NCI-H345 (cell line): ENCODE measurements around the gene C19orf81.
A peak's percentile ranks its signal among the peaks of the same experiment; 100 is the strongest.

ENCODE experiments used
- DNase-seq: peaks from one replicate; lab custom pipeline; 2025; lab: John Stamatoyannopoulos, UW

C19orf81 gene

DNA sequence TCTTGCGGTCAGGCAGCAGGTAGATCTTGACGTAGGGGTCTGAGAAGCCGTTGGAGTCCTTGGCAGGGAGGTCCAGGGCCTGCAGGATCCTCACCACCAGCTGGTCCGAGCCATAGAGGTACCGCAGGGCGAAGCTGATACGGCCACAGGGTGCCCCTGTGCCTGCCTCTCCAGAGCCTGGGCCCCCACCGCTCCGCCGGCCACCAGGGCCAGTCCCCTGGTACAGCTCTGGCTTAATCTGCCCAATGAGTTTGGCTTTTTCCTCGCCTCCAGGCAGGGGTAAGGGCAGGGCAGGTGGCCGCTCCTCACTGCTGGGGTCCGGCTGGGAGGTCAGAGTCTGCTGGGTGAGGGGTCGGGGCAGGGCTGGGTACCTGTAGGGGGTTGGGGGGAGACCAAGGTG, 19.4 kb upstream of the C19orf81 start:
- no peak for DNase-seq

GRCh38 chr19:50632151-50632835, 17.0 kb upstream of the C19orf81 start:
- DNase-seq: no peak

- DNase-seq: no peak
Measured at GRCh38 chr19:50633359-50633758, 15.9 kb upstream of the C19orf81 start.

DNA sequence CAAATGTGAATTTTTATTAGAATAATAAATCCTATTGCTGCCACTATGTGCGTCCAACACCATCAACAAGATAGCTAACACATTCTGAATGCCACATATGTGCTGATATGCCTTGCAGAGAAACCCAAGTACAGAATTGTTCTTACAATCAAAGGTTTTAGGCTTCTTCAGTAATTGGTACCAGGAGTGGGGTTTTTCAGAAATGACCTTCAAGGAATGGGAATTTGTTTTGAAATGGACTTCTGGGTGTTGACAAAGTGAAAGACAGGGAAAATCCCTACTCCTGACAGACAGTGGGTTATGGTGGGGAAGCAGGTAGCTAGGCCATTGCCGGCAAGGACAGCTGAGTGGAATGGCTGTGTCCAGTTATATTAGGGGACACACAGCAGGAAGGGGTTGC, 15.3 kb upstream of the C19orf81 start:
- no peak for DNase-seq

GRCh38 chr19:50636317-50637085, 12.7 kb upstream of the C19orf81 start:
- no peak for DNase-seq

GRCh38 chr19:50638600-50638999, 10.6 kb upstream of the C19orf81 start:
- DNase-seq: no peak

DNA sequence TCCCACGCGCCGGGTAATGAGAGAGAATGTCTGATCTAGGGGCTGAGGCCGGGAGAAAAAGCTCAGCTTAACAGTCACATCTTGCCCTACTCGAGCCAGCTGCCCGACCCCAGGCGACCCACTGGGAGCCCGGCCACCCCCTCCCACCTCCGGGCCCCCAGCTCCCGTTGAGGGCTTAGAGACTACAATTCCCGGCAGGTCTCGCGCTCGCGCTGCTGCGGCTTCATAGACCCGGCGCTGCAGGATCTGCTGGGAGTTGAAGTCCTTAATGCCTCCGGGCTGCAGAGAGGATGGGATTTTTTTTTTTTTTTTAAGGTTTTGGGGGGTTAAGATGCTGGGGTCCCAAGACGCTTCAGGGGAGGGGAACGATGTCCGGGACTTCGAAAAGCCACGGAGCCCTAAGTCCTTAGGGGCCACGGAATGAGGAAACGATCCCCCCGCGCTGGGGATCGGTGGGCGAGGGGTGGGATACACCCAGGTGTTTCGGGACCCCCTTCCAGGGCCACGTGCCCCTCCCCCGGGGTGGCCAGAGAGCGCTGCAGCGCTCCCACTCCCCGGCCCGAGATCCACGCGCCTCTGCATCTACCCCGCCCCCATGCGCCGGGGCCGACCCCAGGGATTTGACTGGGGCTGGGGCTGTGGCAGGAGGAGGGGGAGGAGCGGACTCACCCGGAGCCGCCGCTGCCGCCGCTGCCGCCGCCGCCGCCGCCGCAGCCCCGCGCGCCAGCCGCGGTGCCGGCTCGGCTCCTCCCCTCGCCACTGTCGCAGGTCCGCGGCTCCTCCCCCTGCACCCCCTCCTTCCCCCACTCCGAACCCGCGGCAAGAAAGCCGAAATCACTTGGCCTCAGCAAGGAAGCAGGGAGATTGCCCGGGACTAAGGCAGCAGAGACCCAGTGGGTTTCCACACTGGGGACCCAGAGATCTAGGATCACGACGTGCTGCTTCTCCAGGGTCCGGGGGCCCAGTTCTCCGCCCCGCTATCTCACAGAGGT, 9.8 kb upstream of the C19orf81 start, which contains the start of gene SYT3:
Gene SYT3, minus strand, starts transcription at position 761 of the 992 bp plus-strand sequence. CDS start 2,470 bp downstream, outside the sequence.
- DNase-seq: peak; percentile 1

DNA sequence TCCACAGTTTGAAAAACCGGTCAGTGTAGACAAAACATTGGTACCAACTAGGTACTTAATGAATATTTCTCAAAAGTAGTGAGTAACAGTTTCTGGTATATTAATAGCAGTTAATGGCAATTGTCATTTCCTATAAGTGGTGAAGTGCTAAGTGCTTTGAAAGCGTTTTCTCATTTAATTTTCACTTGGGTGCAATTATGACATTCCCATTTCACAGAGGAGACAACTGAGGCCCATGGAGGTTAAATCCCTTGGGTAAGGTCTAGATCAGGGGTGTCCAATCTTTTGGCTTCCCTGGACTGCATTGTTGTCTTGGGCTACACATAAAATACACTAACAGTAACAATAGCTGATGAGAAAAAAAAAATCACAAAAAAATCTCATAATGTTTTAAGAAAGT, 8.9 kb upstream of the C19orf81 start:
- no peak for DNase-seq

- no peak for DNase-seq
Measured at GRCh38 chr19:50644315-50644915, 4.8 kb upstream of the C19orf81 start.

GRCh38 chr19:50645107-50645506, 4.1 kb upstream of the C19orf81 start:
- DNase-seq: no peak

DNA sequence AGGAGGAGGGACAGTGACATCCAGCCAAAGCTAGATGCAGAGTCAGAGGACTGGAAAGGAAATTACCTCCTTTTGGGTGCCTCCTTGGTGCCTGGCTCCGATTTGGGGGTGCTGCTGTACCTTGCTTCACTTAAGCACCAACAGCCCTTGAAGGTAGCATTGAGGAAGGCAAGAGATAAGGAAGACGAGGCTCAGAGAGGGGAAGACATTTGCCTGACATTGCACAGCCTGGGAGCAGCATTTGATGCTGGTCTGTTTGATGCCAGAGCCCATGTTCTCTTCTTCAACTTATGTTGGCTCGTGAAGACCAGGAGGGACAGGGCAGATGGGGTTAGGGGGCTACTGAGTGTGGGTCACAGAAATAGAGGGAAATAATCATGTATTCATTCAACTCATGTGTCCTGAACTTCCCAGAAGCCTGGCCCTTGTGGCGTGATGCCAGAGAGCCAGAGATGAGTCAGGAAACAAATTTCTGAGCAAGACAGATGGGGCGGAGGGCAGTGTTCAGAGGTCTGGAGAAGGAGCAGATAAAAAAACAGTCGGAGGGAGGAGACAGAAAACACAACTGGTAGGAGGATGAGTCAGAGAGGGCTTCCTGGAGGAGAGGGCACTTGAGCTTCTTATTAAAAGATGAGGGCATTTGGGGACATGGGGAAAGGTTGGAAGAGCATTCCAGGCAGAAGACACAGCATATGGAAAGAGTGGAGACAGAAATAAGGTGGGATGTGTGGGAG, 3.0 kb upstream of the C19orf81 start:
- no peak for DNase-seq

- DNase-seq: no peak
Measured at GRCh38 chr19:50647879-50648615, 1.2 kb upstream of the C19orf81 start.

DNA sequence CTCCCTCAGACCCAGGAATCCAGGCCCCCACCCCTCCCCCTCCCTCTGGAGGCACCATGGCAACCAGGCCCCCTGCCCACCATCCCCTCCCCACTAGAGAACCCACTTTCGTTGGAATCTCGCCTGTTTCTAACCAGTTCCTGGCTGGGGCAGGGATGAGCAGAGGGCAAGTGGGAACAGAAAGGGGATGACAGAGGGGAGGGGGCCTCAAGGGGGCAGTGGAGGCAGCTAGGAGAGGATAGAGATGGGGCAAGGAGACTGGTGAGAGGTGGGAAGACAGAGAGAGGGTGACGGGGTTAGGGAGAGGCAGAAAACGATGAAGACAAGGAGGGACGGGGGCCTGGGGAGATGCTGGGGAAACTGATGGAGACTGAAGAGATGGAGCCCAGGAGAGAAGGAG, 586 bp upstream of the C19orf81 start:
- DNase-seq: no peak

GRCh38 chr19:50651174-50651573, 1.9 kb downstream of the C19orf81 start:
- no peak for DNase-seq

DNA sequence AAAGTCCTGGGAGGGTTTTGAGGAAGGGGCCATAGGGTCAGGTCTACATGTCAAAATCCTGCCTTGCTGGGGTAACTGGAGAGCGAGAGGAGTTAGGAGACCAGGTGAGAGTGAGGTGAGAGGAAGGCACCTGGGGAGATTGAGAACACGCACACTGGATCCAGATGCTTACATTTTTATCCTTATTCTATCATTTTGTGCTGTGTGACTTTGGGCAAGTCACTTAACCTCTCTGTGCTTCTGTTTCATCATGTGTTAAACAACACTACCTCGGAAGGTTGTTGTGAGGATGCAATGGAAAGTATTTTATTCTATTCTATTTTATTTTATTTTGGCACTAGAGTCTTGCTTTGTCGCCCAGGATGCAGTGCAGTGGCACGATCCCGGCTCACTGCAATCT, 3.5 kb downstream of the C19orf81 start:
- DNase-seq: no peak

- DNase-seq: no peak
Measured at GRCh38 chr19:50654882-50655281, 5.6 kb downstream of the C19orf81 start.

GRCh38 chr19:50657222-50657669, 8.0 kb downstream of the C19orf81 start:
- DNase-seq: no peak

DNA sequence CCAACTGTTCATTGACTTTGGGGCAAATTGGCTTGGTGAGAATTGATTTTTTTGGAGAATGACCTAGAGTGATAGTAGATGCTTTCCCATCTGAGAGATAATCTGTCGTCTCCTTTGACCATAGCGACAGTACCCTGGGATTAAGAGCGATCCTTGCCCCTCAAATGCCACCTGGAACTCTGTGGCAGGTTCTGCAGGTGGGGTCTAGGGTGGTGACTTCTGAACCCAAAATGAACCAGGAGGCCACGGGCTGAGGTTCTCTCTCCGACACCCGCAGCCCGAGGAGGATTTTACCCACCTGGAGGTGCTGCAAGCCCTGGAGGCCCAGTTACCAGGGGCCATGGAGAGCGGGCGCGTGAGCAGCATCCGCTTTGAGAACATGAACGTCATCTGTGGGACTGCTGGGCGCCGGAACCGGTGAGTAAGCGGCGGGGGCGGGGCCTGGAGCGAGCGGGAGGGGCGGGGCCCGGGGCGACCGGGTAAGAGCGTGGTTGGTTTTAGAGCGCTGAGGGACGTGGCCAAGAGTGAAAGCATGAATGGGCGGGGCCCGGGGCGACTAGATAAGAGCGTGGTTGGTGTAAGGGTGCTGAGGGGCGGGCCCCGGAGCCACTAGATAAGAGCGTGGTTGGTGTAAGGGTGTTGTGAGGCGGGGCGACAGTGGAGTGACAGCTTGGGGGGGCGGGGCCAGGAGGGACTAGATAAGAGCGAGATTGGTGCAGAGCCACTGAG, 8.6 kb downstream of the C19orf81 start:
- DNase-seq: no peak

GRCh38 chr19:50658441-50659317, 9.4 kb downstream of the C19orf81 start:
- DNase-seq: no peak
